ENCODE results near the gene ISCU. TPM values are rescaled to one million over a fixed set of nuclear protein-coding genes. Genes with fewer than 3 reads are reported as not detected.
"Not testable (repeated sequence)": the region's sequence is repeated elsewhere in the genome, so short reads cannot be mapped to it uniquely, and the experiment has no call there.

The ISCU gene
- total RNA-seq, 1 experiment from 2014 or later, result 137 TPM

- DNase-seq (ENCODE audit: low spot score), result peak; percentile 18
Observed at GRCh38 chr12:108570743-108571608, 8.6 kb downstream of the ISCU start.

GRCh38 chr12:108571609-108572165 is 9.3 kb downstream of the ISCU start:
- DNase-seq (ENCODE audit: low spot score), result no peak

- DNase-seq (ENCODE audit: low spot score), result peak; percentile 47
Observed at GRCh38 chr12:108572166-108572790, 9.9 kb downstream of the ISCU start.

- no peak for DNase-seq (ENCODE audit: low spot score)
Observed at GRCh38 chr12:108573317-108573716, 10.9 kb downstream of the ISCU start.

GRCh38 chr12:108574276-108574675 is 11.9 kb downstream of the ISCU start:
- not testable (repeated sequence) for DNase-seq (ENCODE audit: low spot score)

- no peak for DNase-seq (ENCODE audit: low spot score)
Observed at GRCh38 chr12:108575199-108575912, 13.0 kb downstream of the ISCU start.

- no peak for DNase-seq (ENCODE audit: low spot score)
Observed at GRCh38 chr12:108576660-108577234, 14.4 kb downstream of the ISCU start.

GRCh38 chr12:108577458-108577857 is 15.1 kb downstream of the ISCU start:
- DNase-seq (ENCODE audit: low spot score), result no peak

- no peak for DNase-seq (ENCODE audit: low spot score)
Observed at GRCh38 chr12:108578264-108578663, 15.9 kb downstream of the ISCU start.

- no peak for DNase-seq (ENCODE audit: low spot score)
Observed at GRCh38 chr12:108578813-108579212, 16.4 kb downstream of the ISCU start.

- no peak for DNase-seq (ENCODE audit: low spot score)
Observed at GRCh38 chr12:108580531-108580930, 18.1 kb downstream of the ISCU start.

GRCh38 chr12:108581311-108582227 is 19.2 kb downstream of the ISCU start:
- DNase-seq (ENCODE audit: low spot score), result no peak

- DNase-seq (ENCODE audit: low spot score), result no peak
Observed at GRCh38 chr12:108582509-108582908, 20.1 kb downstream of the ISCU start.

GRCh38 chr12:108582978-108583770 is 20.8 kb downstream of the ISCU start:
- DNase-seq (ENCODE audit: low spot score), result no peak

GRCh38 chr12:108583991-108584390 is 21.6 kb downstream of the ISCU start:
- DNase-seq (ENCODE audit: low spot score), result no peak

- no peak for DNase-seq (ENCODE audit: low spot score)
Observed at GRCh38 chr12:108584456-108585065, 22.2 kb downstream of the ISCU start.

GRCh38 chr12:108585864-108586263 is 23.5 kb downstream of the ISCU start:
- DNase-seq (ENCODE audit: low spot score), result no peak

- DNase-seq (ENCODE audit: low spot score), result no peak
Observed at GRCh38 chr12:108586306-108586705, 23.9 kb downstream of the ISCU start.

GRCh38 chr12:108587826-108588225 is 25.4 kb downstream of the ISCU start:
- no peak for DNase-seq (ENCODE audit: low spot score)
